GM23338 (cell line): Measurements from ENCODE around the gene FRMD4A. TPM values are rescaled to one million over a fixed set of nuclear protein-coding genes. Genes with fewer than 3 reads are reported as not detected.
A peak's percentile ranks its signal among the peaks of the same experiment; 100 is the strongest.

Experiments used
- ATAC-seq: fragments of 200-7000 bp; cut with Tn5 transposase; 3 replicates; pipeline ENCODE4 v1.9.1; 2020
- DNase-seq: peaks from one replicate; pipeline ENCODE4 v3.0.0-alpha.2; 2015; ENCODE audit warnings: low spot score
- H2AFZ ChIP-seq: fragments of 200-600 bp; sonication (generic); 2 replicates; pipeline ENCODE4 v1.8.0; 2016; ENCODE audit warnings: antibody characterized with exemption, mild to moderate bottlenecking, moderate library complexity
- H3F3A ChIP-seq: fragments of 200-600 bp; sonication (generic); replicated peaks from 2 replicates; pipeline ENCODE4 v1.8.0; 2017; ENCODE audit warnings: antibody characterized with exemption, mixed run types, low read depth
- H3K27ac ChIP-seq: fragments of 200-600 bp; sonication (generic); 2 replicates; pipeline ENCODE4 v1.6.1; 2016; ENCODE audit warnings: low read depth
- H3K27me3 ChIP-seq: fragments of 200-600 bp; sonication (generic); 2 replicates; pipeline ENCODE4 v1.8.0; 2016; ENCODE audit warnings: mild to moderate bottlenecking, mixed run types, moderate library complexity; ENCODE audit not compliant: insufficient read depth
- H3K36me3 ChIP-seq: fragments of 200-600 bp; sonication (generic); 2 replicates; pipeline ENCODE4 v1.8.0; 2016; ENCODE audit warnings: mild to moderate bottlenecking; ENCODE audit not compliant: insufficient read depth
- H3K4me1 ChIP-seq: fragments of 200-600 bp; sonication (generic); 2 replicates; pipeline ENCODE4 v1.8.0; 2016; ENCODE audit warnings: mild to moderate bottlenecking, moderate library complexity; ENCODE audit not compliant: insufficient read depth
- H3K4me2 ChIP-seq: fragments of 200-600 bp; sonication (generic); 2 replicates; pipeline ENCODE4 v1.7.1; 2017; ENCODE audit warnings: mixed run types
- H3K4me3 ChIP-seq: fragments of 200-600 bp; sonication (generic); 2 replicates; pipeline ENCODE4 v1.6.1; 2016; ENCODE audit warnings: mixed run types
- H3K79me2 ChIP-seq: fragments of 200-600 bp; sonication (generic); replicated peaks from 2 replicates; pipeline ENCODE4 v1.8.0; 2017; ENCODE audit warnings: mild to moderate bottlenecking; ENCODE audit not compliant: insufficient read depth
- H3K9me2 ChIP-seq: fragments of 200-600 bp; sonication (generic); 2 replicates; pipeline ENCODE4 v1.8.0; 2017; ENCODE audit not compliant: insufficient read depth
- H4K20me1 ChIP-seq: fragments of 200-600 bp; sonication (generic); replicated peaks from 2 replicates; pipeline ENCODE4 v1.8.0; 2017; ENCODE audit warnings: mild to moderate bottlenecking; ENCODE audit not compliant: insufficient read depth
- H3K27ac Mint-ChIP-seq: 2 replicates; pipeline ENCODE4 v1.8.0; 2020; ENCODE audit warnings: inconsistent platforms, mild to moderate bottlenecking, moderate library complexity, mixed read lengths
- H3K27me3 Mint-ChIP-seq: 3 replicates; pipeline ENCODE4 v1.8.0; 2022; ENCODE audit warnings: low read depth, mild to moderate bottlenecking, moderate library complexity, mixed read lengths, inconsistent platforms; ENCODE audit not compliant: insufficient read depth, poor library complexity
- H3K36me3 Mint-ChIP-seq: 3 replicates; pipeline ENCODE4 v1.8.0; 2021; ENCODE audit warnings: low read depth, mild to moderate bottlenecking, inconsistent platforms, moderate library complexity, mixed read lengths
- H3K4me1 Mint-ChIP-seq: 3 replicates; pipeline ENCODE4 v1.8.0; 2020; ENCODE audit warnings: mild to moderate bottlenecking, inconsistent platforms, mixed read lengths
- H3K4me3 Mint-ChIP-seq: 3 replicates; pipeline ENCODE4 v1.8.0; 2021; ENCODE audit warnings: moderate library complexity, mild to moderate bottlenecking, inconsistent platforms, mixed read lengths
- H3K9me3 Mint-ChIP-seq: 3 replicates; pipeline ENCODE4 v1.8.0; 2020; ENCODE audit warnings: moderate library complexity, mild to moderate bottlenecking, inconsistent platforms, mixed read lengths
- EZH2 ChIP-seq: fragments of 200-600 bp; sonication (generic); IDR thresholded peaks from one replicate; pipeline ENCODE4 v1.8.0; 2017; ENCODE audit warnings: antibody characterized with exemption, mild to moderate bottlenecking, low read depth; ENCODE audit not compliant: unreplicated experiment
- JUNB ChIP-seq: IDR thresholded peaks from one replicate; pipeline ENCODE4 v1.6.1; 2016; ENCODE audit warnings: antibody characterized with exemption; ENCODE audit not compliant: unreplicated experiment
- POLR2AphosphoS5 ChIP-seq: IDR thresholded peaks from 2 replicates; pipeline ENCODE4 v1.6.1; 2016; ENCODE audit warnings: antibody characterized with exemption, low read depth
- polyA plus RNA-seq: library from polyadenylated mRNA; unstranded; fragments of >200 nt; fragmentation: Nextera tagmentation; extraction: Ambion mirVana; gene quantifications from 2 replicates; pipeline ENCODE4 v1.2.1, GENCODE V29; 2016
- total RNA-seq: library from RNA; depleted of rRNA; stranded (reverse); fragments of >200 nt; shearing (Covaris generic); gene quantifications from 2 replicates; pipeline ENCODE4 v1.2.3, GENCODE V29; 2014
- TF ChIP-seq, protein P1 (sequence below), 2 experiments: fragments of 200-600 bp in 1 of 2; sonication (generic) in 1 of 2; conservative IDR thresholded peaks; 2 replicates each; pipeline versions ENCODE4 v1.5.1 to v1.6.1; 2016 to 2017; ENCODE audit warnings: antibody characterized with exemption in 2 of 2, low read depth in 2 of 2, mild to moderate bottlenecking in 2 of 2, moderate library complexity in 1 of 2
- TF ChIP-seq, protein P2 (sequence below): fragments of 250-450 bp; sonication (Bioruptor Pico); IDR thresholded peaks from 2 replicates; pipeline ENCODE4 v1.5.0; 2020; ENCODE audit warnings: mild to moderate bottlenecking, moderate library complexity

The FRMD4A gene
- total and polyA plus RNA-seq, 2 experiments from 2014 or later: 14.0 to 20.1 TPM

DNA sequence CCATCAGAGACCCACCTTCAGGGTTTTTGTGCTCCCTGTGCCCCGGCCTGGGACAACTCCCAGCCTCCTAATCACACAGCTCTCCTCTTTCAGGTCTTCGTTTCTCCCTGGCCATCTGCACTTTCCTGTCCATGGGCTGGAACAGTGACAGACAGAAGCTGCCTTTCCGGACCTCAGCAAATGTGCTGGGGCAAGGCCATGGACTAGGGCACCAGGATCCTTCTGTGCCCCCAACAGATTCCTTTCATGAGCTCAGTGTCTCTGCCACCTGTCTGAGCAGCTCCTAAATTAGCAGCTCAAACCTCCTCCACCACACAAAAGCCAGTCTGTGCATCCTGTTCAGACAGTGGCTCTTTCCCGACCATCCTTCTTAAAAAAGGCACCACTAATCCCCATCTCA, 41.9 kb upstream of the FRMD4A start:
- Mint-ChIP-seq H3K27me3 (peaks cover 4% of the 10 kb centered on the region), H3K4me3 (no peak overlapping the region), H3K36me3 (no peaks in the 10 kb centered on the region), H3K9me3 (no peaks in the 10 kb centered on the region; the same call in 2 of the 3 replicates), H3K4me1 (peaks cover 3% of the 10 kb centered on the region; the same call in 2 of the 3 replicates), H3K27ac (no peak overlapping the region)
- no peaks in the 10 kb centered on the region; the same call in 1 of the 2 replicates for H3K4me1 ChIP-seq
- no peak overlapping the region for H3K4me3 ChIP-seq
- H3F3A ChIP-seq: no peaks in the 10 kb centered on the region
- H3K9me2 ChIP-seq: peaks cover 6% of the 10 kb centered on the region; the same call in 1 of the 2 replicates
- H2AFZ ChIP-seq: 0 out of 2 replicates have a peak overlapping the region, but pooled peaks have one; percentile 32
- no peak overlapping the region for H3K27ac ChIP-seq
- TF ChIP-seq JUNB (no peak), POLR2AphosphoS5 (no peak), EZH2 (no peak)
- TF ChIP-seq, protein P1, sequence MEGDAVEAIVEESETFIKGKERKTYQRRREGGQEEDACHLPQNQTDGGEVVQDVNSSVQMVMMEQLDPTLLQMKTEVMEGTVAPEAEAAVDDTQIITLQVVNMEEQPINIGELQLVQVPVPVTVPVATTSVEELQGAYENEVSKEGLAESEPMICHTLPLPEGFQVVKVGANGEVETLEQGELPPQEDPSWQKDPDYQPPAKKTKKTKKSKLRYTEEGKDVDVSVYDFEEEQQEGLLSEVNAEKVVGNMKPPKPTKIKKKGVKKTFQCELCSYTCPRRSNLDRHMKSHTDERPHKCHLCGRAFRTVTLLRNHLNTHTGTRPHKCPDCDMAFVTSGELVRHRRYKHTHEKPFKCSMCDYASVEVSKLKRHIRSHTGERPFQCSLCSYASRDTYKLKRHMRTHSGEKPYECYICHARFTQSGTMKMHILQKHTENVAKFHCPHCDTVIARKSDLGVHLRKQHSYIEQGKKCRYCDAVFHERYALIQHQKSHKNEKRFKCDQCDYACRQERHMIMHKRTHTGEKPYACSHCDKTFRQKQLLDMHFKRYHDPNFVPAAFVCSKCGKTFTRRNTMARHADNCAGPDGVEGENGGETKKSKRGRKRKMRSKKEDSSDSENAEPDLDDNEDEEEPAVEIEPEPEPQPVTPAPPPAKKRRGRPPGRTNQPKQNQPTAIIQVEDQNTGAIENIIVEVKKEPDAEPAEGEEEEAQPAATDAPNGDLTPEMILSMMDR (conservative IDR thresholded peaks at IDR 0.05; ENCODE audit: low read depth in 2 of 2): no peak
- TF ChIP-seq, protein P2, sequence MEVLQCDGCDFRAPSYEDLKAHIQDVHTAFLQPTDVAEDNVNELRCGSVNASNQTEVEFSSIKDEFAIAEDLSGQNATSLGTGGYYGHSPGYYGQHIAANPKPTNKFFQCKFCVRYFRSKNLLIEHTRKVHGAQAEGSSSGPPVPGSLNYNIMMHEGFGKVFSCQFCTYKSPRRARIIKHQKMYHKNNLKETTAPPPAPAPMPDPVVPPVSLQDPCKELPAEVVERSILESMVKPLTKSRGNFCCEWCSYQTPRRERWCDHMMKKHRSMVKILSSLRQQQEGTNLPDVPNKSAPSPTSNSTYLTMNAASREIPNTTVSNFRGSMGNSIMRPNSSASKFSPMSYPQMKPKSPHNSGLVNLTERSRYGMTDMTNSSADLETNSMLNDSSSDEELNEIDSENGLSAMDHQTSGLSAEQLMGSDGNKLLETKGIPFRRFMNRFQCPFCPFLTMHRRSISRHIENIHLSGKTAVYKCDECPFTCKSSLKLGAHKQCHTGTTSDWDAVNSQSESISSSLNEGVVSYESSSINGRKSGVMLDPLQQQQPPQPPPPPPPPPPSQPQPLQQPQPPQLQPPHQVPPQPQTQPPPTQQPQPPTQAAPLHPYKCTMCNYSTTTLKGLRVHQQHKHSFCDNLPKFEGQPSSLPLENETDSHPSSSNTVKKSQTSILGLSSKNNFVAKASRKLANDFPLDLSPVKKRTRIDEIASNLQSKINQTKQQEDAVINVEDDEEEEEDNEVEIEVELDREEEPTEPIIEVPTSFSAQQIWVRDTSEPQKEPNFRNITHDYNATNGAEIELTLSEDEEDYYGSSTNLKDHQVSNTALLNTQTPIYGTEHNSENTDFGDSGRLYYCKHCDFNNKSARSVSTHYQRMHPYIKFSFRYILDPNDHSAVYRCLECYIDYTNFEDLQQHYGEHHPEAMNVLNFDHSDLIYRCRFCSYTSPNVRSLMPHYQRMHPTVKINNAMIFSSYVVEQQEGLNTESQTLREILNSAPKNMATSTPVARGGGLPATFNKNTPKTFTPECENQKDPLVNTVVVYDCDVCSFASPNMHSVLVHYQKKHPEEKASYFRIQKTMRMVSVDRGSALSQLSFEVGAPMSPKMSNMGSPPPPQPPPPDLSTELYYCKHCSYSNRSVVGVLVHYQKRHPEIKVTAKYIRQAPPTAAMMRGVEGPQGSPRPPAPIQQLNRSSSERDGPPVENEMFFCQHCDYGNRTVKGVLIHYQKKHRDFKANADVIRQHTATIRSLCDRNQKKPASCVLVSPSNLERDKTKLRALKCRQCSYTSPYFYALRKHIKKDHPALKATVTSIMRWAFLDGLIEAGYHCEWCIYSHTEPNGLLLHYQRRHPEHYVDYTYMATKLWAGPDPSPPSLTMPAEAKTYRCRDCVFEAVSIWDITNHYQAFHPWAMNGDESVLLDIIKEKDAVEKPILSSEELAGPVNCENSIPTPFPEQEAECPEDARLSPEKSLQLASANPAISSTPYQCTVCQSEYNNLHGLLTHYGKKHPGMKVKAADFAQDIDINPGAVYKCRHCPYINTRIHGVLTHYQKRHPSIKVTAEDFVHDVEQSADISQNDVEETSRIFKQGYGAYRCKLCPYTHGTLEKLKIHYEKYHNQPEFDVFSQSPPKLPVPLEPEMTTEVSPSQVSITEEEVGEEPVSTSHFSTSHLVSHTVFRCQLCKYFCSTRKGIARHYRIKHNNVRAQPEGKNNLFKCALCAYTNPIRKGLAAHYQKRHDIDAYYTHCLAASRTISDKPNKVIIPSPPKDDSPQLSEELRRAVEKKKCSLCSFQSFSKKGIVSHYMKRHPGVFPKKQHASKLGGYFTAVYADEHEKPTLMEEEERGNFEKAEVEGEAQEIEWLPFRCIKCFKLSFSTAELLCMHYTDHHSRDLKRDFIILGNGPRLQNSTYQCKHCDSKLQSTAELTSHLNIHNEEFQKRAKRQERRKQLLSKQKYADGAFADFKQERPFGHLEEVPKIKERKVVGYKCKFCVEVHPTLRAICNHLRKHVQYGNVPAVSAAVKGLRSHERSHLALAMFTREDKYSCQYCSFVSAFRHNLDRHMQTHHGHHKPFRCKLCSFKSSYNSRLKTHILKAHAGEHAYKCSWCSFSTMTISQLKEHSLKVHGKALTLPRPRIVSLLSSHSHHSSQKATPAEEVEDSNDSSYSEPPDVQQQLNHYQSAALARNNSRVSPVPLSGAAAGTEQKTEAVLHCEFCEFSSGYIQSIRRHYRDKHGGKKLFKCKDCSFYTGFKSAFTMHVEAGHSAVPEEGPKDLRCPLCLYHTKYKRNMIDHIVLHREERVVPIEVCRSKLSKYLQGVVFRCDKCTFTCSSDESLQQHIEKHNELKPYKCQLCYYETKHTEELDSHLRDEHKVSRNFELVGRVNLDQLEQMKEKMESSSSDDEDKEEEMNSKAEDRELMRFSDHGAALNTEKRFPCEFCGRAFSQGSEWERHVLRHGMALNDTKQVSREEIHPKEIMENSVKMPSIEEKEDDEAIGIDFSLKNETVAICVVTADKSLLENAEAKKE (CRISPR knock-in tag): no peak
- H3K36me3 ChIP-seq: no peaks in the 10 kb centered on the region
- ATAC-seq (no peak), DNase-seq (no peak)
- H3K79me2 ChIP-seq: no peaks in the 10 kb centered on the region
- H4K20me1 ChIP-seq: no peaks in the 10 kb centered on the region
- no peak overlapping the region for H3K4me2 ChIP-seq
- no peaks in the 10 kb centered on the region for H3K27me3 ChIP-seq
